Keratinocyte (primary cell): ENCODE measurements around the gene LRRC10.
"Not testable (repeated sequence)": the region's sequence is repeated elsewhere in the genome, so short reads cannot be mapped to it uniquely, and the experiment has no call there.

ENCODE experiments used
- CTCF ChIP-seq, 3 experiments: IDR thresholded peaks in 1 of 3; conservative IDR thresholded peaks in 1 of 3; optimal IDR thresholded peaks in 1 of 3; 2 replicates in 2 of 3; 3 replicates in 1 of 3; pipeline versions ENCODE3 to v1.5.1; 2011; ENCODE audit warnings: low read length in 3 of 3, mild to moderate bottlenecking in 3 of 3, moderate library complexity in 2 of 3, control low read depth in 1 of 3, inconsistent platforms in 1 of 3; ENCODE audit not compliant: insufficient read depth in 2 of 3; ENCODE audit errors: extremely low read depth in 1 of 3
- EZH2 ChIP-seq: IDR thresholded peaks from one replicate; pipeline ENCODE4 v1.6.1; 2012; ENCODE audit warnings: inconsistent platforms, mild to moderate bottlenecking, low read length, moderate library complexity

GRCh38 chr12:69603556-69603955, 7.2 kb downstream of the LRRC10 start:
- TF ChIP-seq CTCF (optimal IDR thresholded peaks at IDR 0.05 in 1 of 3, IDR thresholded peaks at IDR 0.05 in 1 of 3, conservative IDR thresholded peaks at IDR 0.05 in 1 of 3; ENCODE audit: extremely low read depth in 1 of 3, insufficient read depth in 2 of 3, low read length in 3 of 3); EZH2: not testable (repeated sequence)
